Stimulated activated naive CD8-positive, alpha-beta T cell treated with anti-CD3 and anti-CD28 coated beads, Interleukin-15, amount 100 ng/mL, for 72 hours (primary cell): ENCODE data around the gene C14orf132.

ENCODE experiments used
- ATAC-seq: fragments of 150-1000 bp; cut with Tn5 transposase; 2 replicates; pipeline ENCODE4 v1.10.0; 2021; ENCODE audit warnings: mild to moderate bottlenecking, moderate library complexity
- DNase-seq, 2 donors: peaks; one replicate each; pipeline ENCODE4 v3.0.0; 2021 to 2022
- H3K27ac Mint-ChIP-seq, 2 donors: one replicate each; pipeline ENCODE4 v1.8.0; 2022; ENCODE audit warnings: mild to moderate bottlenecking in 2 of 2, mixed read lengths in 2 of 2, moderate library complexity in 2 of 2
- H3K27me3 Mint-ChIP-seq: one replicate; pipeline ENCODE4 v1.8.0; 2022; ENCODE audit warnings: mixed read lengths
- H3K4me1 Mint-ChIP-seq: one replicate; pipeline ENCODE4 v1.8.0; 2022; ENCODE audit warnings: mild to moderate bottlenecking, mixed read lengths
- H3K4me3 Mint-ChIP-seq, 2 donors: one replicate each; pipeline ENCODE4 v1.8.0; 2022; ENCODE audit warnings: mild to moderate bottlenecking in 2 of 2, mixed read lengths in 2 of 2, moderate library complexity in 1 of 2
- H3K9me3 Mint-ChIP-seq, 2 donors: one replicate each; pipeline ENCODE4 v1.8.0; 2022; ENCODE audit warnings: mixed read lengths in 2 of 2

C14orf132 gene

DNA sequence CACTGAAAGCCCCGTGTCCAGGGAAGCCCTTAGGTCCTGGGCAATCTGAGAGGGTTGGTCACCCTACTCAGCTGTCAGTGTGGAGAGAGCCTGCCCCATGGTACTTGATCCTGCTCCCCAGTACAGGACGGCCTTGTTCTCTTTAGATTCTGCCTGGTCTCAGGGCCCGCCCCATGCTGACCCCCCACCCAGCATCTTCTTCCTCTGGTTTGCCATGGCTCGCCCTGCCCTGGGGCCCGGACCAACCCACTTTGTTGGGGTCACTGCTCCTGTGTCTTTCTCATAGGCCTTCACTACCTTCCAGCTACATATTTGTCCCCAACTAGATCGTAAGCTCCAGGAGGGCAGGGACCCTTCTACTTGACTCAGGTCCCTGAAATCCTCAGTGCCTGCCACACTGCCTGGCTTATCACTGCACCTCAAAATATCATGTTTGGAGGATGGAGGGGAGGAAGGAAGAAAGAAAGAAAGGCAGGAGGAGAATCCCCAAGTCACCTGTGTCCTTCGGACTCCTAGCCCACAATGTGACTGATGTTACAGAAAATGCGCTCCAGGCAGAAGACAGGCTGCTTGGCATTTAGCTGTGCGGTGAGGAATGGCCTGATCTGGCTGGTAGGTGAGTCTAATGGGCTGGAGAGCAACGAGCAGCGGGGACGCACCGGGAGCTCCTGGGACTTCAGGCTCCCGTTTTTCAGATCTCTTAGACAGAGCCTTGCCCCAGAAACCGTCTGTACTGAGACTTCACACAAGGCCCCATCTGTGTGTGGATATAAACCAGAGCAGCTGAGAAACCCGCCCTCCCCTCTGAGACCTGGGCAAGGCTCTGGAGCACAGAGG is 66.1 kb downstream of the C14orf132 start:
- no peak for ATAC-seq
- Mint-ChIP-seq H3K27ac (no peak overlapping the region), H3K4me3 (no peak overlapping the region), H3K27me3 (peaks cover 21% of the 10 kb centered on the region), H3K4me1 (peaks cover 6% of the 10 kb centered on the region), H3K9me3 (no peaks in the 10 kb centered on the region)
- DNase-seq: no peak

DNA sequence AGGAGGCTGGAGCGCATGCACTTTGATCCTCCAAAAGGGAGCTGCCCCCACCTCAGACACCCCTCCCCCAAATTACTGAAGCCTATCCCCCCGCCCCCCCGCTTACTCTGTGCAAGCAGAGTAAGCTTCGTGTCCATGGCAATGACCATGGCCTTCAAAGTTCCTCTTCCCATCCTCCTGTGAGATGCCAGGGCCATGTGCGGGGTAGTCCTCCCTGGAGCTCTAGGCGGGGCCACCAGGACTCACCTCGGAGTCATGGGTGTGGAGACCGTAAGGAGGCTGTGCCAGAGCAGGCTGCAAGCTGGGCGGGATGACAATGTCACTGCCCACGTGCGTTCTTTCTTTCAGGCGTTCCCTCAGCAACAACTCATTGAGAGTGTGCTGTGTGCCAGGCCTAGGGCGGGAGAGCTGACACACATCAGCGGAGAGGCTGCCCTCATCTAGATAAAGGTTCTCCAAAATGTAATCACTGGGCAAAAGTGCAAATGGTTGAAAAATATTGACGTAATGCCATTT is 66.8 kb downstream of the C14orf132 start:
- ATAC-seq (no peak), DNase-seq (no peak)
- H3K27me3 Mint-ChIP-seq: peaks cover 21% of the 10 kb centered on the region
- H3K9me3 Mint-ChIP-seq: no peaks in the 10 kb centered on the region
- no peak overlapping the region for H3K27ac Mint-ChIP-seq
- no peak overlapping the region for H3K4me3 Mint-ChIP-seq
- peaks cover under 1% of the 10 kb centered on the region for H3K4me1 Mint-ChIP-seq

DNA sequence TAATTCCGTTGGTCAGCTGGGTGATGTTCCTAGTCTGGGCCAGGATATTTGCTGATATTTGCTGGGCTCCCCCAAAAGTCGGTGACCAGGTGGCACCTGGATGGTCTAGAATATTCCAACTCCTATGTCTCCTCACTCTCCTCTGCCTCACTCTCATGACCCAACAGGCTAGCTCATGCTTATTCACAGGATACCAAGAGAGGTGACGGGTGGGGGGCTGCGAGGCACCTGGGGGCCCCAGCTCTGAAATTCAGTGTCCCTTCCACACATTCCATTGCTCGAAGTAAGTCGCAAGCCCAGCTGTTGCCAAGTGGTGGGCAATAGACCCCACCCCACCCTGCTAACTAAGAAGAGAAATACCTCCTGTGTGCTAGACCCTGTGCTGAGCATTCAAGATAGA is 67.7 kb downstream of the C14orf132 start:
- no peak overlapping the region for H3K4me3 Mint-ChIP-seq
- DNase-seq: no peak
- H3K27me3 Mint-ChIP-seq: peaks cover 21% of the 10 kb centered on the region
- no peaks in the 10 kb centered on the region for H3K4me1 Mint-ChIP-seq
- ATAC-seq: no peak
- H3K9me3 Mint-ChIP-seq: no peaks in the 10 kb centered on the region
- peak overlapping the region in 1 of 2 donors; percentile 59 for H3K27ac Mint-ChIP-seq

DNA sequence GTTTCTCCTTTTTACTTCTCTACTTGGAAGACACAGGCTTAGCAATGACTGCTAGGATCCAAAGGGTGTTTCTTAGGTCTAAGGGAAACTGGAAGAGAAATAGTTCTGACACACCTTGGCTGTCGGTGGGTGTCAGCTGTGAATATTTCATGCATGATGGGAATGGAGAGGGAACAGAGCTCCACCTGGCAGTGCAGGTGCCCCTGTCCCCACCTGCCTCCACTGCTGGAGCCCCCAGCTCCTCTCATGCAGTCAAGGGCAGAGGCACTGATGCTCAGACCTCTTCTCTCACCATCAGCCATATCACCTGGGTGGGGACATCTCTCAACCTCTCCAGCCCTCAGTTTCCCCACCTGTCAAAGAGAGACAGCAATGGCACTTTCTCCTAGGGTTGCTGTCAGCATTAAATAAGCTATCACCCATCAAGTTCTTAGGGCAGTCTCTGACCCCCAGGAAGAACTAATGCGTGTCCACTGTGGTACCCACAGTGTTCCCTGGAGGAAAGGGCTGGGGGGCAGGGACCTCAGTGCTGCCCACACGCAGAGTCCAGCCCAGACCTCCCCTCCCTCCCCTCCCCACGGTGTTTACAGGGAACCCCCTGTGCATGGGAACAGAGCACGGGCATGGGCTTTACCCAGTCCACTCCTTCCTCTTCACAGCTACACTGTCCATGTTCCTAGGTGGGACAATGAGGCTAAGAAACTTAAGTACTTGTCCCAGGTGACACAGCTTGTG is 69.1 kb downstream of the C14orf132 start:
- H3K4me3 Mint-ChIP-seq: no peak overlapping the region
- H3K9me3 Mint-ChIP-seq: peaks cover 5 to 11% of the 10 kb centered on the region in 2 donors
- DNase-seq (no peak), ATAC-seq (peak; percentile 23)
- no peaks in the 10 kb centered on the region for H3K4me1 Mint-ChIP-seq
- H3K27me3 Mint-ChIP-seq: peaks cover 30% of the 10 kb centered on the region
- H3K27ac Mint-ChIP-seq: no peak overlapping the region

DNA sequence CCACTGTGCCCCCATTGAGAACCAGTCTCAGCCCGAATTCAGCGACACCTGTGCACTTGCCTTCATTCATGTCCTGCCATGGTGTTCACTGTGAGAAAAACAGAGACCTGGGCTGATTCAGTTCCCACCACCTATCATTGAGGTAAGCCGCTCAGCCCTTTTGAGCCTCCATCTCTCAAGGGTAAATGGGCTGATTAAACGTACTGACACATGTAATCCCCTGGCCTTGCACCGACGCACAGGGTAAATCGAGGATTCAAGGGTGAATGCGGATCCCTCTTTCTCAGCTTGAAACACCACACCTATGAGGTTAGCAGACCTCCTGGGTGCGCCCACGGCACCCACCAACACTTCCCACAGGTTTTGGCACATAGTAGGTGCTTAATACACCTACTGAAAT is 69.7 kb downstream of the C14orf132 start:
- Mint-ChIP-seq H3K27ac (no peak overlapping the region), H3K4me3 (no peak overlapping the region), H3K27me3 (peaks cover 30% of the 10 kb centered on the region), H3K4me1 (no peaks in the 10 kb centered on the region), H3K9me3 (peaks cover 7 to 15% of the 10 kb centered on the region in 2 donors)
- no peak for DNase-seq
- ATAC-seq: no peak

DNA sequence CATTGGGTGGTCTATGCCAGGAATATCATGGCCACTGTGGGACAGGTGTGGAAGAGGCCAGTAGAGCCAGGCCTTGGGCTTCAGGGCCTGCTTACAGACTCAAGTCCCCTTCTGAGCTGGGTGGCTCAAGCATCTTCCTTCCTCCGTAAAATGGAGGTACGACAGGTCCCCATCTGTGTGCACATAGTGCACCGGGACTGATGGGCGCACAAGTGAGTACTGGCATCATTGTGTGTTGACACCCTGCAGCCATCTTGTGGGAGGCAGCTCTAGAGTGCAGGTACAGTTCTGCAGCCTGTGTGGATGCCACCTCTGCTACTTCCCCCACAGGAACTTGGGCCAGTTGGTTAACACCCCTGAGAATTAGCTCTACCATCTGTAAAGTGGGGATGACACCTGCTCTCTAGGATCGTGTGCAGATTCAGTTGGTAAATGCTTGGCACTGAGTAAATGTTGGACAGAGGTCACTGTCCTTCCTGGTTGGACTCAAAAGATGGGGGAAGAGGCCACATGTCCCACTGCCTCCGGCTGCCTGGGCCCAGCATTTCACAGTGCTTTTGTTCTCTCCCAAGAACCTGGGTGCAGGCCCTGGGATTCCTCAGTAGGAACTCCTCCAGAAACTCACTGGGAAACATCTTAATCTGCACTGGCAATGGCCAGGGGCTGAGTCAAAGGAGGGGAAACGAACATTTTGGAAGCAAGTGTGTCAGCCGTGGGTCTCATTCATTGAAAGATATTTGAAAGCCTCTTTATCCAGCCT is 70.6 kb downstream of the C14orf132 start:
- H3K4me3 Mint-ChIP-seq: no peak overlapping the region
- peaks cover 15 to 24% of the 10 kb centered on the region in 2 donors for H3K9me3 Mint-ChIP-seq
- H3K4me1 Mint-ChIP-seq: no peaks in the 10 kb centered on the region
- ATAC-seq: no peak
- no peak for DNase-seq
- peaks cover 30% of the 10 kb centered on the region for H3K27me3 Mint-ChIP-seq
- H3K27ac Mint-ChIP-seq: no peak overlapping the region

DNA sequence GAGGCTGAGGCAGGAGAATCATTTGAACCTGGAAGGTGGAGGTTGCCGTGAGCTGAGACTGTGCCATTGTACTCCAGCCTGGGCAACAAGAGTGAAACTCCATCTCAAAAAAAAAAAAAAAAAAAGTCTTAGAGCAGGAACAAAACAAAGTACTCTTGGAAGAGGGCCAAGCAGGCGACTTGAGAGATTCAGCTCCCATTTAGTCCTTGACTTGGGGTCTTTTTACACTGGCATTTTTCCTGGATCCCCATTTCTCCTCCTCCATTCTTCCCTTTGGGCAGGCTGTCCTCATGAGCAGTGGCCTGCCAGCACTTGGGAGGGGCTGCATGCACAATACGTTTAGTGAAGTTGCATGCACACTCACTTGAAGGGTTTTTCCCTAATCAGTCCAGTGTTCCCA is 72.9 kb downstream of the C14orf132 start:
- Mint-ChIP-seq H3K27me3 (peaks cover 30% of the 10 kb centered on the region), H3K9me3 (peaks cover 15 to 24% of the 10 kb centered on the region in 2 donors), H3K4me1 (peaks cover 7% of the 10 kb centered on the region), H3K27ac (no peak overlapping the region), H3K4me3 (no peak overlapping the region)
- DNase-seq (no peak), ATAC-seq (no peak)

DNA sequence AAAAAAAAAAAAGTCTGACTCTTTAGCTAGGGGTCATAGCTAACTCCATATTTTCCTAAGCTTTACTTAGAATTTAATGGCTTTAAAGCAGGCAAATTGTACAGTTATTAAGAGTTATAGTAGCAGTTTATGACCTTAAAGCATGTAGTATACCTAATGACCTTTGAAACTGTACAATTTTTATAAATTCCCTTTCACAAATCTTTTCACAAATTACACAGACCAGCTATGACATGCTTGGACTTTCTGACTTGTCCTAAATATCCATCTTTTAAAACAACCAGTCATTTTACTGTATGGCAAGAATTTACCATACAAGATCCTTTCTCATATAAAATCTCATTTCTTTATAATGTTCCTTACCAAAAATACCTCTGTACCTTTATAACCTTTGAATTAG is 74.8 kb downstream of the C14orf132 start:
- H3K4me3 Mint-ChIP-seq: no peak overlapping the region

DNA sequence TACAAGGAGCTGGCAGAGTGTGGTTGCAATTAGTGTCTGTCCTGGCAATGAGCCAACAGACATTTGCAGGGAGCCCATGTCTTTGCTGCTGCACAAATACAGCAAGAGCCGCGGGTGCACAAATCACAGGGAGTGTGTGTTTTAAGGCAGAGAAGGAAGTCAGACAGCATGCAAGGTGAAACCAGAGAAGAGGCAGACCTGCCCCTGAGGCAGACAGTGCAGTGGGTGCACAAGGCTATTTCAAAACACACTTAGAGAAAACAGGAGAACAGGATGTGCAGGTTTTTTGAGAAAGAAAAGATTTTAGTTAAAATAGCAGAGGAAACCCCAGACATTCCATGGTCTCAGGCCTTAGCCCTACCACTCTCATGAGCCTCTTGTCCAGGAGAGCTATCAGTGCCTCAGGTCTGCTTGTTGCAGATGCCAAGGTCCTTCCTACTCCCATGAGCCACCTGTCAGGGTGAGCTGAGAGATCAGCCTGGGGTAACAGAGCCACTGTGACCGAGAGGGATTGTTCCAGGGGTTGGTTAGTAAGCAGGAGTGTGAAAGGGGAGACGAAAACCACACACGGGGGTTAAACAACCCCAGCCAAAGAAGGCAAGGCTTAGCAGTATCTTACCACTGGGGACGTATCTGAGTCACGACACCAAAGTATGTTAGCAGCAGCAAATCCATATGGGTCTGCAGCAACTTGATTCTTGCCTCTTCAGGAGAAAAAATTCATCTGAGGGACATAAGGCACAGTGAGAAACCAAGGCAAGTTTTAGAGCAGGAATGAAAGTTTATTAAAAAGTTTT is 78.1 kb downstream of the C14orf132 start:
- ATAC-seq (peak; percentile 53), DNase-seq (no peak)
- Mint-ChIP-seq H3K27ac (peak overlapping the region in 1 of 2 donors; percentile 72), H3K4me1 (peaks cover 29% of the 10 kb centered on the region), H3K27me3 (peaks cover 9% of the 10 kb centered on the region), H3K4me3 (no peak overlapping the region), H3K9me3 (peaks cover 15 to 23% of the 10 kb centered on the region in 2 donors)

More for the DNA sequence above, 74.8 kb downstream of the C14orf132 start:
- Mint-ChIP-seq H3K27ac (no peak overlapping the region), H3K9me3 (peaks cover 15 to 24% of the 10 kb centered on the region in 2 donors), H3K4me1 (peaks cover 20% of the 10 kb centered on the region), H3K27me3 (peaks cover 13% of the 10 kb centered on the region)
- ATAC-seq (no peak), DNase-seq (no peak)

DNA sequence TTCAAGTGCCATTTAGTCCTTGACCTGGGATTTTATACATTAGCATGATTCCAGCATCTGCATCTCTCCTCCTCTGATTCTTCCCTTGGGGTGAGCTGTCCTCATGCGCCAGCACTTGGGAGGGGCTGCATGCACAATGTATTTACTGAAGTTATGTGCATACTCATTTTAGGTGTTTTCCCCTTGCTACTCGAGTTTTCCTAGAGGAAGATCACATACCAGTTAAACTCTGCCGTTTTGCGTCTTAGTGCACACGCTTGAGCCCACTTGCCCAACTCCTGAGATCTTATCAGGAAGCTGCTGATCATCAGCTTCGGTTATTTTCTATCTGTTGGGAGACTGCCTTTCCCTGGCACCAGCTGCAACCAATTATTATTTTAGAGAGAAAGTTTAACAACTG is 78.8 kb downstream of the C14orf132 start:
- H3K9me3 Mint-ChIP-seq: peaks cover 13 to 16% of the 10 kb centered on the region in 2 donors
- H3K27ac Mint-ChIP-seq: no peak overlapping the region
- H3K4me3 Mint-ChIP-seq: no peak overlapping the region
- ATAC-seq: no peak
- DNase-seq: no peak
- H3K27me3 Mint-ChIP-seq: peaks cover 2% of the 10 kb centered on the region
- peaks cover 30% of the 10 kb centered on the region for H3K4me1 Mint-ChIP-seq

DNA sequence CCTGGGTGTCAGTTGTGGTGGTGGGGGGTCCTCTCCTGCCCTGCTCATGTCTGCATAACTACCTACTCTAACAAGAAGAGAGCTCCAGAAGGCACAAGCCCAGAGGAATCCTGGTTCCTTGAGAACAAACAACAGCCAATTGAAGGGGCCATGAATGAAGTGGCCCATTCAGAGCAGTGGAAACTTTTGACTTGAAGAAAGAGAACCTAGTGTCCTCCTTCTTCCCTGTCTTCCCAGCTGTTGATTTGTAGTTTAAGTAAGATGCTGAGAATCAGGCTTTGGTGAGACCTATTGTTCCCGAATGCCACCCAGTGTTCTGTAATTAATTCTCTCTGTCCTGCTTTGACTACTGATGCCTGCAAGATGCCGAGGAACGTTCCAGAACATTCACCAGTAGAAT is 79.2 kb downstream of the C14orf132 start:
- Mint-ChIP-seq H3K27ac (no peak overlapping the region), H3K9me3 (peaks cover 9 to 12% of the 10 kb centered on the region in 2 donors), H3K27me3 (no peaks in the 10 kb centered on the region), H3K4me3 (no peak overlapping the region), H3K4me1 (peaks cover 34% of the 10 kb centered on the region)
- ATAC-seq (no peak), DNase-seq (no peak)

DNA sequence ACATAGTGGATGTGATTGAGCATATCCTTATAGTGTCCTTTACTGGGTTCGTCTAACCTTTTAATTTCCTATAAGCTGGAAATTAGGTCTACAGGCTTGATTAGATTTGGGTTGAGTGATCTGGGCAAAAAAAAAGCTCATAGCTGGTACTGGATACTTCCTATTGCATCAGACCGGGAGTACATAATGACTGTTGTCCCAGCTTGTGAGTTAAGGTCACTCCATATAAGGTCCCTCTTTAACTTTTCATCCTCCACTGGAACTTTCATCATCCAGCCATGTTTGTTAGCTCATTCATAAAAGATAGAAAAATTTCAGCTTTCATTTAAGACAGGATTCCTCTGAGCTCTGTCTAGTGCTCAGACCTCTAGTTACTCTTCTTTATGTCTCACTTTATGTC is 80.8 kb downstream of the C14orf132 start:
- Mint-ChIP-seq H3K27ac (peak overlapping the region in 1 of 2 donors; percentile 91), H3K4me1 (peaks cover 49% of the 10 kb centered on the region), H3K27me3 (no peaks in the 10 kb centered on the region), H3K4me3 (peak overlapping the region in 1 of 2 donors; percentile 6), H3K9me3 (no peaks in the 10 kb centered on the region)
- DNase-seq (no peak), ATAC-seq (peak; percentile 88)

DNA sequence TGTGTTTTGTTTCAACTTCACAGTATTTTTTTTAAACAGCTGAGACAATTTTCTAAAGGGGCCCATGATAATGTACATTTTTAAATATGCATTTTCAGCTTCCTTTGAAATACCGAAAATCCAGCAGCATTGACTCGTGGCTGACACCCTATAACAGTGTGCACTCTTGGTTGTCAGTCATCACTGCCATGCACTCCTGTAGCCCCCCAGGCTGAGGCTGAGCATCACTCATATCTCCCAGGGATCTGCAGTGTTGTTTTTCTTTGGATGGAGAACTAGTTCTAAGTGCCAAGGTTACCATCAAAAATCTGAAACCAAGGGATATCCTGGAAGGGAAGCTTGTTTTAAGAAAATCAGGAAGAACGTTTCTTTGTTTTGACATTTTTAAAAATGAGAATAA is 81.2 kb downstream of the C14orf132 start:
- DNase-seq: no peak
- Mint-ChIP-seq H3K27me3 (no peaks in the 10 kb centered on the region), H3K4me3 (no peak overlapping the region), H3K4me1 (peaks cover 51% of the 10 kb centered on the region), H3K27ac (peak overlapping the region in 1 of 2 donors; percentile 91), H3K9me3 (no peaks in the 10 kb centered on the region)
- peak; percentile 26 for ATAC-seq

DNA sequence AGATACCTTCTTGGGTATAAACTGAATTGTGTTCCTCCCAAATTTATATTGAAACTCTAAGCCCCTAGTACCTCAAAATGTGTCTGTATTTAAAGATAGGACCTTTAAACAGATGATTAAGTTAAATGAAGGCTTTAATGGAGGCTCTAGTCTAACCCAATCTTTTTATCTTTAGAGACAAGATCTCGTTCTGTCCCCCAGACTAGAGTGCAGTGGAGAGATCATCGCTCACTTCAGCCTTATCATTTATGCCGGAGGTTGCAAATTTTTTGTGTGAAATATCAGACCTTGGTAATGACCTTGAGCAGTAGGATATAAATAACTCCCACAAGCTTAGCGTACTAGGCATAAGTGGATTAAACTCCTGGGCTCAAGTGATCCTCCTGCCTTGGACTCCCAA is 81.8 kb downstream of the C14orf132 start:
- no peak for ATAC-seq
- H3K27me3 Mint-ChIP-seq: no peaks in the 10 kb centered on the region
- H3K4me3 Mint-ChIP-seq: no peak overlapping the region
- peak overlapping the region in 1 of 2 donors; percentile 25 for H3K27ac Mint-ChIP-seq
- H3K9me3 Mint-ChIP-seq: no peaks in the 10 kb centered on the region
- no peak for DNase-seq
- H3K4me1 Mint-ChIP-seq: peaks cover 56% of the 10 kb centered on the region
